GM18526 (cell line): ENCODE measurements around the gene TXNL1.

Experiments
- POLR2A ChIP-seq: IDR thresholded peaks from 3 replicates; pipeline ENCODE4 v1.6.1; 2011; ENCODE audit not compliant: insufficient read length; ENCODE audit errors: extremely low read depth

Gene TXNL1

DNA sequence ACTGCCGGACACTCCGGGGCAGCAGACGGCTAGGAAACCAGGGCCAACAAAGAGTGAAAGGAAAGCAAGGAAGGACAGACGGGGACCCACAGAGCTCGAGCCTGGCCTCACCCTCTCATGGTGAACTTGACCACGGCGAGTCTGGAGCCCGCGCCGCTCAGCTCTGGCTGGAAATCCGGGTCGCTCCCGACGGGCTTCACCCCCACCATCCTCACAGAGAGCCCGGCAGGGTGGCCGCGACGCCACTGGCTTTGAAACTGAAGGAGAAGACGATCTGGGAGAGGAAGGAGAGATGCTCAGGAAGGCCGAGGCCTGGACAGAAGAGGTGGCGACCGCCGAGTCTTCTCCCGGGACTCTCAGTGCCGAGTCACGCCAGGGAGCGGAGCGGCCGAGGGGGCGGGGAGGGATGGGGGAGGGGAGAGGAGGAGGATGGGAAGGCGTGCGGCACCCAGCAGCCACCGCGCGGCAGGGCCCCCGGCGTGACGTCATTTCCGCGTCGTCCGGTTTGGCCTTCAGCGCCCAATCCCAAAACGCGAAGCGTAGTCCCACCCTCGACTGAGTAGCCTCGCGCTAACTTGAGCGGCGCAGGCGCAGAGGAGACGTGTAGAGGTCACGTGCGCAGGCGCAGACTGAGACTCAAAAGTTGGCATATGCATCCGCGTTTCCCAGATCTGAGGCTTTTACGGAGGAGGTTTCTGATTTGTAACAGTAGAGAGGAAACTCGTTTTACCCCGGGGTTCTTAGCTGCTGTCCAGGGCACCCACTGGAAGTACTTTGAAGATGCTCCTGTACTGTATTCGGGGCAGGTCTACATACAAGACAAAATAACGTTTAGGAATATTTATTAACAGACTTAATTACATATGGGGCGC, at the start of gene TXNL1:
TXNL1 (minus strand) TSS at position 361 of the 872 bp plus-strand sequence; CDS start at position 209, 152 bp downstream.
- TF ChIP-seq POLR2A: peak; percentile 78

DNA sequence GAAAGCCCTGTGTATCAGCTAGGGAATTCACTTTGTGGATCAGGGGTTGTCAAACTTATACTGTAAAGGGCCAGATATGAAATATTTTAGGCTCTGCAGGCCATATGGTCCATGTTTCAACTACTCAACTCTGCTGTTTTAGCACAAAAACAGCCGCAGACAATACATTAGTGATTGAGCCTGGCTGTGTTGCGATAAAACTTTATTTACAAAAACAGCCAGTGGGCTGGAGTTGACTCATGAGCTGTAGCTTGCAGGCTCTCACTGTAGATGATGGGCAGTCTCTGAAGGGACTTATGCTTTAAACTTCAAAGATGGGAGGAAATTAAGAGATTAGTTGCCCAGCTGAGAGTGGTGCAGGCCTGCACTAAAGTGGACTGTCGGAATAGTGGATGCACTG, 45.9 kb upstream of the TXNL1 start:
- TF ChIP-seq POLR2A: no peak

DNA sequence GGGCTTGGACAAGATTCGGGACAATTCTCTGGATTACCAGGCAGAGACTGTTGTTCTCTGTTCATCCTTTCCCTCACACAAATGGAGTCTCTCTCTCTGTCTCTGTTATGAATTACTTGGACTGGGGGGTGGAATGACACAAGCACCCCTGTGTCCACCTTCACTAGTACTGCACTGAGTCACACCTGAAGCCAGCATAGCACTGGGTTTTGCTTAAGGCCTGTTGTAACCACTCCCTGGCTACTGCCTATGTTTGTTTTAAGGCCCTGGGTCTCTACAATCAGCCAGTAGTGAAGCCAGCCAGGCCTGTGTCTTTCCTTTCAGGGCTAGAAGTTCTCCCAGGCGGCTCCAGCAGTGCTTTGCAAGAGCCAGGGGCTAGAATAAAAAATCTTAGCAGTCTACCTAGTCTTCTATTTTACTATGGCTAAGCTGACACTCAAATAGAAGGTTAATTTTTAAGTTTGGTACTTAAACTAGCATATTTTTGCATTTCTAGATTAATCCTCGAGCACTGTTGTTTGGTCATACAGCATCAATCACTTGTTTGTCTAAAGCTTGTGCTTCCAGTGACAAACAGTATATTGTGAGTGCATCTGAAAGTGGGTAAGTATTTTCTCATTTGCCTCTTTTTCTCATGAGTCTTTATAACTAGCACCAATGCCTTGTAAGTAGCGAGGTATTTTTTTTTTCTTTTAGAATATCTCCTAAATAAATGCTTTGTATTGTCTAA, 40.6 kb upstream of the TXNL1 start:
- no peak for TF ChIP-seq POLR2A

DNA sequence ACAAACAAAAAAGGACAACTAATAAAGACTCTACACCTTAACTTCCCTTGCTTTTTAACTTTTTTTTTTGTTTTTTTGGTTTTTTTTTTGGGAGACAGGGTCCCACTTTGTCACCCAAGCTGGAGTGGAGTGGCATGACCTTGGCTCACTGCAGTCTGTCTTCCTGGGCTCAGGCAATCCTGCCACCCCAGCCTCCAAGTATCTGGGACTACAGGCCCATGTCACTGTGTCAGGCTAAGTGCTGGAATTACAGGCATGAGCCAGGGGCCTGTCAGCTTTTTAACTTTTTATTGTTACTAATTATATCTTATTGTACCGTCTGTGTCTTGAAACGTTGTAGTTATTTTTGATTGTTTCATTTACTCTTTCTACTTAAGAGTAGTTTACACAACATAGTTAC, 38.2 kb upstream of the TXNL1 start:
- no peak for TF ChIP-seq POLR2A

DNA sequence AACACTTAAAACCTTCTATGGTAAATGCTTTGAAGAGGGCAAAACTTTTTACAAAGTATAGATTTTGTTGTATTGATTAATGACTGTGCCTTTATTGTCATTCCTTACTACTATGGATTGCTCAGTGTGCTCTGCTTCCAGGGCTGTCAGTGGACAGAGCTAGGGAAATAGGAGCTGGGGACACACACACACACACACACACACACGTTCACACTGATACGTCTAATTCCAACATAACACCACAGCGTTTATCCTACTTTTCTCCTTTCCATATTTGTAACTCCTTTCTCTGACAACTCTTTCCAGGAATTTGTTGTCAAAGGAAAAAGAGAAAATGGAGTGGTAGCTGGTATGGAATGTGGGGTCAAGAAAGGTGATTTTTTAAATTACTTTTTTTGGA, 34.6 kb upstream of the TXNL1 start:
- no peak for TF ChIP-seq POLR2A

DNA sequence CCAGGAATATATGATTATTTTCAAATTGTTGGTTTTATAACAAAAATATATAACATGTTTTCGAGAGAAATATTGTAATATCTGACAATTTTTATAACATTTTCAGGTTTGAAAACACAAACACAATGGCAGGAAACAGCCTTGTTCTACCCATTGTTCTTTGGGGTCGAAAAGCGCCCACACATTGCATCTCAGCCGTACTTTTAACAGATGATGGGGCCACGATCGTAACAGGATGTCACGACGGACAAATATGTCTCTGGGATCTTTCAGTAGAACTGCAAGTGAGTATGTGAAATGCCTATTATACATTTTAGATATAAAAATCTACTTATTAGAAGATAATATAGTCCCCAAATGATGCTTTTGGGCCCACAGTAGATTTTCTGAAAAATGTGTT, 34.0 kb upstream of the TXNL1 start:
- TF ChIP-seq POLR2A: no peak

DNA sequence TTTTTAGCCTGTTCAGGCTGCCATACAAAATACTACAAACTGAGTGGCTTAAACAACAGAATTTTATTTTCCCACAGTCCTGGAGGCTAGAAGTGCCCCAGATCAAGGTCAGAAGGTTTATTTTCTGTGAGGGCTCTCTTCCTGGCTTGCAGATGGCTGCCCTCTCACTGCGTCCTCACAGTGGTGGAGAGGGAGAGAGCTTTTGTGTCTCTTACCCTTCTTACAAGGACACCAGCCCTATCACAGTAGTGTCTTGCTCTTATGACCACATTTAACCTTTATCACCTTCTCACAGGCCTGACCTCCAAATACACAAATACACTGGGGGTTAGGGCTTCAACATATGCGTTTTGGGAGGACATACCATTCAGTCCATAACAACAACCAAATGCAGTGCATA, 24.5 kb upstream of the TXNL1 start:
- no peak for TF ChIP-seq POLR2A

DNA sequence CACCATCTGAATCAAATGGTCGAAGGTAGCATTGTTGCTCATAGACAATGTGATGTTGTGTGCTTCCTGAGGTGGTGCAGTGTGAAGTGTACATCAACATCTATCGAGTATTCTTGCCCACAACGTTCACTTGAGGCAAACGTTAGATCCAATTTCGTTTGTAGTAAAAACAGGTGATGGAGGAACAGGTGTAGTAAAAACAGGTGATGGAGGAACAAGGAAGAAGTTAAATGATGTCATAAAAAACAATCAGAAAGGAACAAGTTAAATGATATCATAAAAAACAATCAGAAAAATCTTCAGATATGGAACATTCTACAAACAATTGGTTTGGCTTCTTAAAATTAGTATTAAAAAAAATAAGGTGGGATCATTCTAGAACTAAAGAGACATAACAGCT, 24.1 kb upstream of the TXNL1 start:
- no peak for TF ChIP-seq POLR2A

DNA sequence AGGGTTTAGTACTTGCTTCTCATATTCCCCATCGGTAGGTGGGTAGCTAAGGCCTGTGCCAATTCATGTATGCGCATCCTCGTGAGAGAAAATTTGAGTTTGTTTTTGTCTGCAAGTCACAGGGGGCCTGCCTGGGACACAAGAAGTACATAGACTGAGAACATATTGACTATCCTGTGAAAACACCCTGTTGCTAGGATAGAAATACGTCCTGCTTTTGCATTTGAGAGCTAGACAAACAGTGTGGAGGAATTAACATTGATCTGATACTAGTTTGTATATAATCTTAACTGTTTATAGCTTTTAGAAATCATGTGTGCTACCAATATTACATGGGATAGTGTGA, 23.6 kb upstream of the TXNL1 start:
- no peak for TF ChIP-seq POLR2A

DNA sequence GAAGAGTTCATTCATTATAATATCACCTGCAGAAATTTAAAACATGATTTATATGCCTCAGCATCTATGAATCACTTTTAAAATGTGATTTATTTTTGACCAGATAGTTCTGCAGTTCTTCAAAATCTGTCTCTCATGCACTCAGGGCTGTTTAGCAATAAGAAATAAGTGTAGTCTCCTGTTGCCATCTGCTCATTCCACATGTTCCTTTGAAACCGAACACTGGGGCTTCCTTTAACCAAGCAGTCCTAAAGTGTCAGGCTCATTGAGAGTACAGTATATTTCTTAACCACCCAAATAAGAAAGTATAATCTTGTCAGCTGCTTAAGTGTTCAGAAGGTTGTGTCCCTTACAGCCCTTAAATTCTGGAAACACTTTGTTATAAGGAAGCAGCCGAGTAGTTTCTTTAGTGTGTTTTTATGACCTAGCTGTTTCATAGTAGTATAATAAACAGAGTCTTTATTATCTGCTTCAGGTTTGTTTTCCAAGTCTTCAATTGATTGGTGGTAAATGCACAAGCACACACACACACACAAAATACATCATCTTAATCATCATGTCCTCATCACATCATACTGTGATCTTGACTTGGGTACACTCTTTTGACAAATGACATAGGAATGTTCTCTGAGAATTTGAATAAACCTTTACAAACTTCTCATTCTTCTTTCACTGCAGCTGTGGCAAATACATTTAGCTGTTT, 23.1 kb upstream of the TXNL1 start:
- TF ChIP-seq POLR2A: no peak

DNA sequence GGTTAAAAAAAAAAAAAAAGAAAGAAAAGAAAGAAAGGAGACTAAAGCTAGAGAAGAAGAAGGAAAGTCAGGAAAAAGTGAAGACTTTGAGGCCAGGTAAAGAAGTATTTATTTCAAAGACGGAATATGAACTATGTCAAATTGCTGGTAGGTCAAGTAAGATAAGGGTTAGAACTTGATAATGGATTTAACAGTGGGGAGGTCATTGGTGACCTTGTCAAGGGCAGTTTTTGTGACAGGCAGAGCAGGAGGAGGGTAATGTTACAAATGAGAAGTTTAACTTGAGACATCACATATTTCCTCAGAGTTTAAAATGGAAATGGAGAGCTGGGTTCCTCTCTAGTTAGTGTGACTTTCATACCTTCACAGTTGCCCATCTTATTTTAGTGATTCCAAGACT, 22.3 kb upstream of the TXNL1 start:
- no peak for TF ChIP-seq POLR2A

DNA sequence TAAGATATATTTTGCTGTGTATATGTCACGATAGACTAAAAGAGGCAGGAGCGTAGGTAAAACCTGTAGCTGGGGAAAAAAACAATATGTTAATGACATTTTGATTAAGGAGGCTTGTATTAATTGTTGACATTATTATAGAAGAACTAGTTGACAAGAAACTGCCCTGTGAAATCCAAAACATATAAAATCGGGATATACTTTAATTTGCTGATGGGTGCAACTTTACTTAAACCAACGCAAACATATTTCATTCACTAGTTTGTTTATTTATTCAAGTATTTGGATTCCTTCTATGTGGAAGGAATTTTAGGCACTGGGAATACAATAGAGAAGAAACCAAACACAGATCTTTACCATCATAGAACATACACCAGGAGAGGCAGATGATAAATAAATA, 20.7 kb upstream of the TXNL1 start:
- TF ChIP-seq POLR2A: no peak

DNA sequence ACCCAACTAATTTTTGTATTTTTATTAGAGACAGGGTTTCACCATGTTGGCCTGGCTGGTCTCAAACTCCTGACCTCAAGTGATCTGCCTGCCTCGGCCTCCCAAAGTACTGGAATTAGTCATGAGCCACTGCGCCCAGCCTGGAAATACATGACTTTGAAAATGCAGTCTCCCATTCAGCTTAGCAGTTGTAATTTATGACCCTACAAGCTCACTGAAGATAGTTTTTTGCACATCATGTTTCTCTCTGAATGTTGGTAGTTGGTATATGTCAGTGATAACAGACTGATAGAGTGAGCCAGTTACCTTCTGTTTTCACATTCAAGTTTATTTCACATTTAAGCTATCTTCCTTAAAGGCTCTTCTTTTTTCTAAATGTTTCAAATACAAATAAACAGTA, 19.9 kb upstream of the TXNL1 start:
- no peak for TF ChIP-seq POLR2A

DNA sequence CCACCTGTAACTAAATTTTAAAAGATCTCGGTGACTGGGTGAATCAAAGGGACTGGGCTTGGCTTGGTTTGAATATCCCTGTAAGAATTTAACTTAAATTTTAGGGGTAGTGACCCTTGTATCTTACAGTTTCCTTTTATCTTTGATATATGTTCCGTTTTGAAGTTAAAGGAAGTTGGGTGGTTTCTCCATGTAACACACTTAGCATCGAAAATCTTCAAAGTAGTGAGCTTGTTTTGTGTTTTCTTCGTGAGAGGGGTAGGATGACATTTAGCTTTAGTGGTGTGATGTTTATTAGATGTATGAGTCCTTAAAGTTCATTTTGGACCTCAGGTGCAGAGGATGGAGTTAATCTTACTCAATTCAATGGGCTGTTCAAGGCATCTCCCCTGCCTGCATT, 14.4 kb upstream of the TXNL1 start:
- TF ChIP-seq POLR2A: no peak

DNA sequence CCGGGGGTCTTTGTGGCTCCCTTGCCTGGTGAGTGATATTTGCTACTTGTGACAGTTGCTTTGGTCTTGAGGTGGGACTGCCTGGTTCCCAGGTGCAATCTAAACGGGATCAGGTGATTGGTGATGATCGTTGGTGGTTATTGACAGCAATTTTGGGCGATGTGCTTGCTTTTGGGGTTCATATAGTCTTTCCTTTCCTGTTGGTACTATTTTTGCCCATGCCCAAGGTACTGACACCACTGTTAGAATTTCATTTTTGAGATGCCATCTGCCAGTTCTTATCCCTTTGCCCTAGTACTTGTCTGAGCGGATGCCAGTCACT, 13.3 kb upstream of the TXNL1 start:
- TF ChIP-seq POLR2A: no peak
